ENCODE measurements around the gene AP4B1.
"Not testable (repeated sequence)": the region's sequence is repeated elsewhere in the genome, so short reads cannot be mapped to it uniquely, and the experiment has no call there.

The AP4B1 gene

DNA sequence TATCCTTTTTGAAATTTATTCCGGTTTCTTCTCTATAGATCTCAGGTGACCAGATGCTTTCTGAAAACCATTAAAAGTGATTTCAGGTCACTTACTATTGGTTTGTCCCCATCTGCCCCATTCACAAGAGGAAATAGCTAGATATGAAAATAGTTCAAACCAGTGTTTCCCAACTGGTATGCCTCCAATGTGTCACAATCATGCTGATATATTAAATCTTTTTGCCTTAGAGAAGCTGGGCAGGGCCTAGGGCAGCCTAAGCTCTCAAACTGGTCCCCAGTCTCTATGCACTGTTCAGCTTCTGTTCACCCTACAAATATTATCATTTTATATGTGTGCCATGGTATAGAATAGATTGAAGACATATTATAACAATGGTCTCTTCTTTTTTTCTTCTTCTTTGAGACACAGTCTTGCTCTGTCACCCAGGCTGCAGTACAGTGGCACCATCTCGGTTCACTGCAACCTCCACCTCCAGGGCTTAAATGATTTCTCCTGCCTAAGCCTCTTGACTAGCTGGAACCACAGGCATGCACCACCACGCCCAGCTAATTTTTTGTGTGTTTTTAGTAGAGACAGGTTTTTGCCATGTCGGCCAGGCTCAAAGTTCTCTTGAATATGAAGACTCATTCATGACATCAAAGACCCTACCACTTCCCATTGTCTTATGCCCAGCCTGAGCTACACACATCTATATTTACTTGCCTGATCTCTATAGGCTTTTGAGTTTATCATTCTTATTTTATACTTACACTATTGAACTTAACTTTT lies 48.8 kb downstream of the AP4B1 start:
- DNase-seq: no peak

DNA sequence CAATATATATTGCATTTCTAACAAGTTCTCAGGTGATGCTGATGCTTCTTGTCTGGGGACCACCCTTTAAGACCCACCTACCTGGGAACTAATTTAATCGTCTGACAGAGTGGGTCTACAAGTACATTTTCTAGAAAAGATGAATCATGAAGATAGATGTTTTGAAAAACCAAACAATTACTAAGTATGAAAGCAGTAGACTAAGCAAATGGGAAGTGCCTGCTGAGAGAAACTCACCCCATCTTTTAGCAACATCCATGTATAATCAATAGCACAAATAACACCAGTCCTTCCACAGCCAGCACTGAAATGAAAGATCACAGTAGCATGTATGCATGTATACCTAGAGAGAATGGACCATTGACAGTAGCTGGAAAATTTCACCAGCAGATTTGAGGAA lies 50.4 kb downstream of the AP4B1 start:
- DNase-seq: no peak

DNA sequence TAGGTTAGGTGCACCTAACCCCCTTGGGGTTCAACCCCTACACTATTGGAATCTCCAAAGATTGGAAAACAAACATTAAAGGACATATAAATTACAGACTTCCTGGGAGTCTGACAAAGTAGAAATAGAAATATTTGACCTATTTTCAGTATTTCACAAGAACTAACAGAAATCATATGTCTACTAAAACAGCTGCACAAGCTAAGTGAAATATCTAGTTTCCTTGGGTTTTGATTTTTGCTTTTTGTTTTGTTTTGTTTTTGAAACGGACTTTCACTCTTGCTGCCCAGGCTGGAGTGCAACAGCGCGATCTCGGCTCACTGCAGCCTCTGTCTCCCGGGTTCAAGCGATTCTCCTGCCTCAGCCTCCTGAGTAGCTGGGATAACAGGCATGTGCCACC lies 51.9 kb downstream of the AP4B1 start:
- DNase-seq: not testable (repeated sequence)

DNA sequence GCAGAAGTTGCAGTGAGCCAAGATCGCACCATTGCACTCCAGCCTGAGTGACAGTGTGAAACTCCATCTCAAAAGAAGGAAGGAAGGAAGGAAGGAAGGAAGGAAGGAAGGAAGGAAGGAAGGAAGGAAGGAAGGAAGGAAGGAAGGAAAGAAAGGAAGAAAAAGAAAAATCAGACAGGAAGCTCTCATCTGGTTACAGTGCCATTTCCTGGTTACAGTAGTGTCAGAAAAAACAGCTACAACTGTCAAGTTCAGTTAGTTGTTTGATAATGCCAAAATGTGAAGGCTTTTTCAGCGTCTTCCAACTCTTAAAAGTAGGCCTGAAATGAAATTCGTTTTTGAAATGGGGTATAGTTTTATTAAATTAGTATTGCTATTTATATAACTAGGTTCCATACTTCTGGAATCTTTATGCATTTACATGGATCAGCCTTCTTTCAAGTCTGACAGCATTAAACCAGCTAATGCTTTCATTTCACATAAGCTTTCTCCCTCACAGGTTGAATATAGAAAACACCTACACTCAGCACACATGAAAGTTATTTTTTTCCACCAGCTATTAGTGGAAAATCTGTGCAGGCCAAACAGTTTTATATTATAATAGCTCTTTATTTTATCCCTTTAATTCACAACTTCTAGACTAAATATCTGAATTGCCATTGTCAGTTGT lies 54.3 kb downstream of the AP4B1 start:
- no peak for DNase-seq

DNA sequence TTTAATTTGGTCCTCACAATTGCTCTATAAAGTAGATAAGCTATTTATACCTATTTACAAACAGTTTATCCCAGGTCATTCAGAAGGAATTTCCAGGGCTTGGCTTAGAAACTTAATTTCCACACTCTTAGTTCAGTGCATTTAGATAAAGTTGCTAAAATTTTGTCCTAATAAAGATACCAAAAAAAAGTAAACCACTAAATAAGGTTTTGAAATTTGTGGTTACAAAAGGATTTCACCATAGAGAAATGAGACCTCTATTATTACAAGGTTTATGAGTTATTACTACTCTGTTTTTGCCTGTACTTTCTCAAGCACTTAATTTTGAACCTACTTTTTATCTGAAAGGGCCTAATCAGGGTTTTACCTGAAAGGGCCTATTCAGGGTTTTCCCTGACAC lies 55.5 kb downstream of the AP4B1 start:
- DNase-seq: no peak

DNA sequence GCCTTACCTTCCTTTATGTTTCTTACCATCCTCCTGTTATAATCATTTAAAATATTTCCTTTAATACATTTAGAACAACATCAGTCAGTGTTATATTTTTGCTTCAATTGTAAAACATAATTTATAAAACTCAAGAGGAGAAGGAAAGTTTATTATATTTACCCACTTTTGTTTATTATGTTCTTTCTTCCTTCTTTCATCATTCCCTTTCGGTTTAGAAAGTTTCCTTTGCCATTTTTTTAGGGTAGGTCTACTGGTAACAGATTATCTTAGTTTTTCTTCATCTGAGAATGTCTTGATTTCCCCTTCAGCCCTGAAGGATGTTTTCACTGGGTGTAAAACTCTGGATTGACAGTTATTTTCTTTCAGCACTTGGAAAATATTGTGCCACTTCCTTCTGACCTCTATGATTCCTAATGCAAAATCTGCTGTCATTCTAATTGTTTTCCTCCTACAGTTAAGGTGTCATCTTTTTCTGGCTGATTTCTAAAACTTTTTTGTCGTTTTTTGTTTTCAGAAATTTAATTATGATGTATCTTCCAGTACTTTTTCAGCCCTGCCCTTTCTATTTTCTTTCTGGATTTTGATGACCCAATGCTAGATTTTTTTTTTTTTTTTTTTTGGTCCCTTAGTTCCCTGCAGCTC lies 58.1 kb downstream of the AP4B1 start:
- no peak for DNase-seq
